HuH-7.5 (cell line): Measurements from ENCODE around the gene RAB35.

ENCODE experiments used
- DNase-seq: peaks from one replicate; pipeline ENCODE4 v3.0.0; 2011; ENCODE audit warnings: low spot score

RAB35 gene

GRCh38 chr12:120086801-120087621 is 29.5 kb downstream of the RAB35 start:
- peak; percentile 97 for DNase-seq

GRCh38 chr12:120085920-120086645 is 30.5 kb downstream of the RAB35 start:
- DNase-seq, result no peak

- DNase-seq, result no peak
Observed at GRCh38 chr12:120081641-120082040, 34.9 kb downstream of the RAB35 start.

GRCh38 chr12:120079411-120080400 is 36.8 kb downstream of the RAB35 start:
- DNase-seq, result no peak

- DNase-seq, result no peak
Observed at GRCh38 chr12:120078868-120079267, 37.7 kb downstream of the RAB35 start.

GRCh38 chr12:120077260-120077659 is 39.3 kb downstream of the RAB35 start:
- DNase-seq, result no peak

GRCh38 chr12:120076651-120077050 is 39.9 kb downstream of the RAB35 start:
- no peak for DNase-seq

- no peak for DNase-seq
Observed at GRCh38 chr12:120075034-120075616, 41.4 kb downstream of the RAB35 start.

GRCh38 chr12:120072472-120073249 is 43.9 kb downstream of the RAB35 start:
- no peak for DNase-seq

GRCh38 chr12:120071493-120072020 is 45.0 kb downstream of the RAB35 start:
- no peak for DNase-seq

- DNase-seq, result no peak
Observed at GRCh38 chr12:120069278-120069677, 47.3 kb downstream of the RAB35 start.

GRCh38 chr12:120067901-120068300 is 48.7 kb downstream of the RAB35 start:
- no peak for DNase-seq

GRCh38 chr12:120067084-120067869 is 49.3 kb downstream of the RAB35 start:
- no peak for DNase-seq

- DNase-seq, result no peak
Observed at GRCh38 chr12:120066341-120066740, 50.2 kb downstream of the RAB35 start.

- DNase-seq, result no peak
Observed at GRCh38 chr12:120065472-120065871, 51.1 kb downstream of the RAB35 start.

GRCh38 chr12:120064054-120064940 is 52.3 kb downstream of the RAB35 start:
- DNase-seq, result no peak

GRCh38 chr12:120062976-120063579 is 53.5 kb downstream of the RAB35 start:
- no peak for DNase-seq

- no peak for DNase-seq
Observed at GRCh38 chr12:120061575-120062214, 54.9 kb downstream of the RAB35 start.
